Left renal pelvis (tissue), 4 donors: ENCODE results near the gene TMEM18. TPM values are rescaled to one million over a fixed set of nuclear protein-coding genes. Genes with fewer than 3 reads are reported as not detected.
A peak's percentile ranks its signal among the peaks of the same experiment; 100 is the strongest.

Experiments
- DNase-seq, 4 donors: peaks; one replicate each; pipeline ENCODE4 v3.0.0-alpha.2; 2013; ENCODE audit warnings: low read depth in 4 of 4, low spot score in 3 of 4
- polyA plus RNA-seq, 4 donors: library from polyadenylated mRNA; unstranded; fragments of 120-200 nt; gene quantifications; one replicate each; pipeline ENCODE4 v1.2.1, GENCODE V29; 2013; ENCODE audit not compliant: insufficient read length in 4 of 4

TMEM18 gene
- polyA plus RNA-seq, 4 donors: 50.1 to 60.8 (median 56.5) TPM

DNA sequence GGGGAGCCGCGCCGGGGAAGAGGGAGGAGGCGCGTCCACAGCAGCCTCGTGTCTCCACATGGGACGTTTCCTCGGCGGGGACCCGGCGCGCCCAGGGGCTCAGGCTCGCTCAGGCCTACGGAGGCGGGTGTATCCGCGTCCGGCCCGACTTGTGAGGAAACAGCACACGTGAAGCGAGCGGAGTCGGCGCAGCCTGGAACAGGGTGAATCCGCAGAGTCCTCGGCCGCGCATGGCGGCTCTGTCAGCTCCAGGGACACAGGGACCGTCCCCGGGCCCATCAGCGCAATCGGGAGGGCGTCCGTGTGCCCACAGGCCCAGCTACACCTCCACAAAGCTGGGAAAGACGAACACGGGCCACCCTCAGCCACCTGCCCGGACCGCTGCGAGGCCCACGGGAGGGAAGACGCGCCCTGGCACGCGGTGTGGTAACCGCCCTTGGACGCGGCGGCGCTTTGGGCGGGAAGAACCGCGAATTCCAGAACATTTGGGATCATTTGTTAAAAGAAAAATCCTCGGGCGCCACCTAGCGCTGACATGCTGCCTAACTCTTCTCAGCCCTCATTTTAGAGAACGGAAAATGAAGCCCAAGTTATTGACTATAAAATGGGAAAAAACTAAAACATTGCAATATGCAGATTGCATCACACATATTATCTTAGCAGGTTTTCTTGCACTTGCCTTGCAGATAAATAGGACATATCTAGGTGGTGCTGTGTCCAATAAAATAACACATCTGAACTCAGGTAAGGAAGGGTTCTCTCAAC, 40.4 kb downstream of the TMEM18 start:
- peak in 1 of 4 donors; percentile 46 for DNase-seq

DNA sequence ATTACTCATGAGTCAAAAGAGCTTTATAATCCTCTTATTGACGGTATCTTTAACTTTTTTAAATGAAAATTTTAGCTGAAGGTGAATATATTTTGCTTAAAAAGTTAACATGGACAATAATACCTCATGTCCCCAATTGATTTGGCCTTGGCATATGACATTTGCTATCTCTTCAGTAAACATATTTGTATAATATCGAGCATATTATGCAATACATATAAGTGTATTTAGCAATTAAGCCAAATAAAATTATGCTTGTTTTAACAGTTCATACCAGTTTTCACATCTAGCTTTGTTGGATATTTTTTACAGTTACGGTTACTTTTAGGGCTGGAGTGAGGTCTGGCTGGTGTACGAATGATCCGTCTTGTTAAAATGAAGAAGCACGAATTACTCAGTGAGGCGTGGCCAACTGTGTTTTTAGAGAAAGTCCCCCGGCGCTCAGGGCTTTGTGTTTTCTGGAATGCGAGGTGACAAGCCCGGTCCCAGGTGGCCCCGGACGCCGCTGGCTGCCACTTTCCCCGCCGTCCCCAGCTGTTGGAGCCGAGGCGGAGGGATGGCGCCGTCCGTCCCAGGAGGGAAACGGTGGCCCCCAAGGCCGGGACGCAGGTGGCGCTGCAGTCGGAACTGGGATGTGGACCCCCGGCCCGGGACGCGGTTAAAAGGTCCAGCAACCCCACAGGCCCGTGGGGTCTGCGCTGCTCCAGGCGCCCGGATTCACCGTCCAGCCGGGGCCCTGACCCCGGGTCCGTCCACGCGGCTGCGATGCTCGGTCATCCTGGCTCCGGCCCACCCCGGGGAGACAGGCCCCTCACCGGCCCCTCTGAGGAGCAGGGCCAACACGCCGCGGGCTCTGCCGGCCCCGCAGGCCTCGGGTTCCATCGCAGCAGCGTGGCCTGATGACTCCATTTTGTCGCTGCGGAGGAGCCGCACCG, 41.3 kb downstream of the TMEM18 start:
- DNase-seq: no peak

DNA sequence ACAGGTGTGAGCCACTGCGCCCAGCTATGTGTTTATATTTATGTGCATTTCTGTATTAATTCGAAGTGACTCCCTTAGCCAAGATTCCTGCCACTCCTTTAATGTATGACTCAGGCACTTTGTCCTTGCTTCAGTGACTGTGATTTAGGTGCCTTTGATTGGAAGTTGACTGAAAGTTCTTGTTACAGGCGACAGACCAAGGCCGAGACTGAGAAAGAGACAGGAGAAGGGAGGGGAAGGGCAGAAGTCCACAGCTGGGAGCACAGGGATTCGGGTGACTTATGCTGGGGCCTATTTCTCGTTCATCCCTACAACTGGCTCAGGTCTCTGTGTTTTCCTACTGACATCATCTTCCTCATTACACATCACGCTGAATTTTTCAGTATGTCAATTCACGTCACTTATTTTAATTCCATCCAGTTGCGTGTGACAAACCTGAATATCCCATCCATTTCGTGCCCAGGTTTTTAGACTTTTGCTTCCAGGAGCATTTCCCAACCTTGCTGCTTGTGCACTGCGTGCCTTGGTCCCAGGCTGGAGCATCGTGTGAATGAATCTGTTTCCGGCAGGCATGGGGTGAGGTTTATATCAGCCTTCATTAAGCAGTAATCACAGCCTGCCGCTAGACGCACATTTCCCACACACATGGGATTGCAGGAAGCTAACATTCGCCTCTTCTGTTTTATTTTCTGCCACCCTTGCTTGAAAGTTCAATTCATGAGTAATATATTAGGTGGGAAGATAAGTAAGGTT, 42.4 kb downstream of the TMEM18 start:
- peak in 2 of 4 donors; percentile 52 to 71 for DNase-seq

DNA sequence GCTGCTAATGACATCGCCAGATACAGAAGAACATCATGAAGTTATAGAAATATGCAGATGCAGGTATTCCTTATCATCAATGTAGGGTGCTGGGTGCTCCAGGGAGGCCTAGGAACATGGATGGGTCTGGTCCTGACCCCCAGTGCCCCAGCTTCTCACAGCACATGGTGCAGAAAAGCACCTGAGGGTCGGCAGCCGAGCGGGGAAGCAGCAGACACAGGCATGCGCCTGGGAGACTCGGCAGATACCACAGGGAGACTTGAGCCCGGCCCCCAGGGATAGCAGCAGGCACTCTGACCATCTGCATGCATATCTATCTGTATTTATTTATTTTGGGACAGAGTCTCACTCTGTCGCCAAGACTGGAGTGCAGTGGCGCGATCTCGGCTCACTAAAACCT, 43.2 kb downstream of the TMEM18 start:
- DNase-seq: no peak

DNA sequence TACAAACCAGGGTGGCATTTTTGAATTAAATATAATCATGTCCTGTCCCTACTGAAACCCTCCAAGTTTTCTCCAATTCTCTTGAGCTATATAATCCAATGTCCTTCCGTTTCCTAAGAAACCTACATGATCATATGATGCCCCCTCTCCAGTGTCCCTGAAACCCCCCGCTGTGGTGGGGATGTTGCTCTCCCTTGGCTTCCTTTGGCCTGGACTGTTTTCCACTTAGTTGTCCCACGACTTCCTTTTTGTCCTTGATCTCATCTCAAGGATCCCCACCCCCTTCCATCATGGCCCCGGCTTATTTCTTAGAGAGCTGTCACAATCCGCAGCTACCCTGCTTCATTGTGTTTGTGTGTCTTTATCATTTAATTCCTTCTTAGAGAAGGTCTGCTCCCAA, 43.8 kb downstream of the TMEM18 start:
- no peak for DNase-seq

DNA sequence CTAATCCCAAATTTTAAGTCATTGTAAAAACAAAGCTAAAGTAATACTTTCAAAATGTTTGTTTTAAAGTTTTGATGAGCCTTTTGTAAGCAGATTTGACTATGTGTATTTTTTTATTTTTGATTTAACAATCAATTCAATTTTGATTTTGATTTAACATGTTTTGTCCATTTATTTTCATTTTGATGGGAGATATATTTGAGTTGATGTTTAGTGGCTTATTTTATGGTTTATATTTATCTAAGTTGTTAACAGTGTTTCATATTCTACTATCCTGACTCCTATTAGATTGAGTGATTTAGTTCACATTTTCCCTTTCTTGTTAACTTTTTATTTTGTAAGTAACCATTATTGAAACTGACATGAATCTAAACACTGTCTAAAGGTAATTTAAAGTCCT, 44.7 kb downstream of the TMEM18 start:
- DNase-seq: no peak

DNA sequence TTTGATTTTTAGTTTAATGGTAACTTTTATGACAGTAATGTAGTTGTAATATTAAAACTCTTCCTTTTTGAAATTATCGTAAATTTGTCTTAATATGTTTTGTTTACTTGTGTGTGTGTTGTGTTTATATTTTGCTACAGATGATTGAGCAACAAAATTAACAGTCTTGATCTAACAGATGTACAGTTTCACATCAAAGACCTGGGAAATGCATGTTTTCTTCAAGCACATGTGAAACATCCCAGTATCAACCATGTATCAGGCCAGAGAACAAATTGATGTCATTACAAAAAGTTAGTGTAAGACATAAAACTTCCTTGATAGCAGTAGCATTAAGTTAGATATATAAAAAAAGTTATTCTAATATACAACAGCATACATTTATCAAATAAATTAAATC, 45.5 kb downstream of the TMEM18 start:
- DNase-seq: no peak

DNA sequence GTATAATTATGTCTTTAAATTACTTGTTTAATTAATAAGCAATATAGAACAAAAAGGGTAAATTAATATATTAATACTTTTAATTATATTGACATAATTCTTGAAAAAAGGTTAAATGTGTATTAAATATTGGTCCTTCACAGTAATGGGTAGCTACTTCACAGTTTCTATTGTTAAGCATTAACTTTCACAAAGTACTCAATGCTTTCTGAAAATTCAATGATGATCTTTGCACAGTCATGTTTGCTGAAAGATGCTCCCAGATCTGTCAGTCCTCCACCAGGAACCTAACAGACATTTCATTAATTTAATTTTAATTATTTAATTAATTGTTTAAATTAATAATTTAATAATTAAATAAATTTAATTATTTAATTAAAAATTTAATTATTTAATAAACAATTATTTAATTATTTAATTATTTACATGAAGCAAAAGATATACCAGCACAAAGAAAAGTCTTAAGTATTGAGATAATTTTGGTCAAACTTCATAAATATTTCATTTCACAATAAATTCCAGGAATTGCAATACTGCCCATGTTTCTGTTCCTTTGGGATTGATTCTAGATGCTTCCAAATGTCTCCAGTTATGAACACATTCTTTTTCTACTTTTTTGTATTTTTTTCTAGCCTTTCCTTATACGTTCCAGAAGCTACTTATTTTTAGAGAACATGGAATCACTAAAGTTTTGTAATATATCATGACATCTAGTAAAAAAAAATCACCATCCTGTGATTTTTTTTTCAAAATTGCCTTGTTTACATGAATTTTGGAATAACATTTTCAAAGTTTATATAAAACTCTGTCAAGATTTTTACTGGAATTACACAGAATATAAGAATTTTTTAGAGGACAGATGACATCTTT, 46.5 kb downstream of the TMEM18 start:
- DNase-seq: no peak

DNA sequence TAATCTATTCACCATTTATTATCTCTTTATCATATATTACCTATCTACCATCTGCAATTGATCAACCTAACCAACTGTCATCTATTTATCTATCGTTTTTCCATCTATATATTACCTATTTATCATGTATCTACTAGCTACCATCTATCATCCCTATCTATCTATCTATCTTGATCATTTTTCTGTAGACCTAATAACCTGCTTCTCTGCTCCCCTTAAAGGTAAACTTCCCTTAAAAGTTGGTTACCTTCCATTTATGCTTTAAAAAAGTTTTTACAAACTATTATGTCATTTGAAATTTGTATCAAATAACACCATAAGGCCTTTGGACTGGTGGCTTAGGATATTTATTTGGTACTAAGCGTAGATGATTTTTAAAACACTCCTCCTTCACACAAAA, 47.2 kb downstream of the TMEM18 start:
- no peak for DNase-seq

DNA sequence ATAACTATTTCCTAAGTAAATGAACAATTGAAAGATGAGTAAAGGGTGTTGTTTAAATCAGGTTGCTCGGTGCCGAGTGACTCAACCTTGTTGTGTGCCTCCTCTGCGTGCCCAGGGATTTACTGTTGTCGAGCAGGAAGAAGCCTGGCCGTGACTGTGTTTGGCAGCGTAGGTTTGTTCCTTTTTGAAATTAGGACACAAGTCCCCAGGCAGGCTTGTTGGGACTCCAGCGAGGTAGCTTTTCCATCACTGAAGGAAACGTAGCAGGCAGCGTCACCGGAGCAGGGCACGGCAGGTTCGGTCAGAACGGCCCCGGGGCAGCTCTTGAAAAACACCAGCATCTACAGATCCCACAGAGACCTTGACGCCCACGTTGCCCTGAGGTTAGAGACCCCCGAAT, 48.6 kb downstream of the TMEM18 start:
- no peak for DNase-seq

DNA sequence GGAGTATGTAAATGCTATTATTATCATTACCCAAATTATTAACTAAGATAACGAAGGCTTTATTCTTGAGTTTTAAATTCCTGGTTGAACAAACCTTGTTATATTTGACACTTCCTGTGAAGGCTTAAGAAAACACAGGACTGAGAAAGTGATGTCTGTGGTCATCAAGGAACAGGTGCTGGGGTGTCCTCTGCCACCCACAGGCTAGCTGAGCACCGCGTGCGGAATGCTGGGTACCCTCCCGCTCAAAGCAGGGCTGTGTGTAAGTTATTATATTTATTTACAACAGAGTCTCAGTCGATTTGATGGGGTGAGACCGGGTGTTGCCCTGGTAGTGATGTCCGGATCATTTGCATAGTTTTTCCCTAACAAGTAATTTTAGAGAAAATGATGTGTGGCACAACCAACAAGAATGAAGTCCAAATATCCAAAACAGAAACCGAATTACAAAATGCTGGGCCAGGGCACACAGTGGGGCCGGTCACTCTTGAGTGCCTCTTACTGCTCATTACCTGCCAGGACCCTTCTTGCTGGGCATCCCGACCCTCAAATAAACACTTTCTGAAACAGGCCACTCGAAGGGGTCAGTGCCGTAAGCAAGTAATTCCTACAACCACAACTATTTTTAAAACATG, 49.2 kb downstream of the TMEM18 start:
- no peak for DNase-seq

DNA sequence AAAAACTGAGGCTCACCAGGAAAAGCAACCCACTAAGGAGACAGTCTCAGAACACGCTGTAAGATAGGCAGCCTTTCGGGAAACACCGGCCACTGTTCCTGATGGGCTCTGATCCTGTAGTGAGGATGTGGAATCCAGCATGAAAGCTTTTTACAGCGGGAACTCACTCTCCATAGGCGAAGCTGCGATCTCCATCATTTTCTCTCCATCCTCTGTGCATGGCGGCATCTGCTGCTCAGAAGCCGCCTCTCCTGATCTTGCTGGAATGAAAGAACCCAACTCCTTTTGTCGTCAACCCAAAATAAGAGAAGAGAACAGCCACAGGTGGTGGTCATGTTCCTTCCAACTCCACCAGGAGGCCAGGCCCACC, 49.9 kb downstream of the TMEM18 start:
- DNase-seq: no peak

DNA sequence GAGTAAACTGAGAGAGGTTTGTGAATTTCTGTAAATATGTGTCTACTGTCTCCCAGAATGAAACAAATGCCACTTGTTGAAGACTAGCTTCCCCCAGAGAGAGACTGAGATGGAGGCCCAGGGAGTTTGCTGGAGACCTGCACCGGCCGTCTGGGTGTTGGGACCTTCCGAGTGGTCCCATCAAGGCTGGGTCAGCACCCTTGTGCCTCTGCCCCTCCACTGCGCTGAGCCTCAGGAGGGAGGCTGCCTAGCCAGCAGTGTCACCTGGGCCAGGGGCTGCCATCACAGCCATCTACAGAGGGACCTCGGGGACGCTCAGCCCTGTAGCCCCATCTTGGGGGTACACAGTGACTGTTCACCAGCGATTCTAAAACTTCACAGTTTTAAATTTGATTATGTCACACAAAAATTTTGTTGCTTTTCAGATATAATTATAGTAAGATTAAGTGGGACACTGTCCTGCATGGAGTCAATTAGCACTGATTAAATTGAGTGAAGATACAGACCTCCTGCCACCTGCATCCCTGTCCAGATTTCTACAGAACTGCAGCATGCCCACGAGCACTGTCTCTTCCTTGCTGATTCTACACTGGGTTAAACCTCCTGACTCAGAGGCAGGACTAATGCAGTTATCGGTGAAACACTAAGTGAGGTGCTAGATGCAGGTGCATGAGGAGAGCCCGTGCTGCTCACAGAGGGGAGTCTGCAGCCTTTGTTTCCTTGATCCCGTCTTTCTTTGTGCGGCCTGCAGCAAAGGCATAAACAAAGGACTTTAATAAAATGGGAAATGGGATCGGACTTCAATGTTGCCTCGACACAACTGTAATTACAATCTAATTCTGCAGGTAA, 50.5 kb downstream of the TMEM18 start:
- DNase-seq: no peak

DNA sequence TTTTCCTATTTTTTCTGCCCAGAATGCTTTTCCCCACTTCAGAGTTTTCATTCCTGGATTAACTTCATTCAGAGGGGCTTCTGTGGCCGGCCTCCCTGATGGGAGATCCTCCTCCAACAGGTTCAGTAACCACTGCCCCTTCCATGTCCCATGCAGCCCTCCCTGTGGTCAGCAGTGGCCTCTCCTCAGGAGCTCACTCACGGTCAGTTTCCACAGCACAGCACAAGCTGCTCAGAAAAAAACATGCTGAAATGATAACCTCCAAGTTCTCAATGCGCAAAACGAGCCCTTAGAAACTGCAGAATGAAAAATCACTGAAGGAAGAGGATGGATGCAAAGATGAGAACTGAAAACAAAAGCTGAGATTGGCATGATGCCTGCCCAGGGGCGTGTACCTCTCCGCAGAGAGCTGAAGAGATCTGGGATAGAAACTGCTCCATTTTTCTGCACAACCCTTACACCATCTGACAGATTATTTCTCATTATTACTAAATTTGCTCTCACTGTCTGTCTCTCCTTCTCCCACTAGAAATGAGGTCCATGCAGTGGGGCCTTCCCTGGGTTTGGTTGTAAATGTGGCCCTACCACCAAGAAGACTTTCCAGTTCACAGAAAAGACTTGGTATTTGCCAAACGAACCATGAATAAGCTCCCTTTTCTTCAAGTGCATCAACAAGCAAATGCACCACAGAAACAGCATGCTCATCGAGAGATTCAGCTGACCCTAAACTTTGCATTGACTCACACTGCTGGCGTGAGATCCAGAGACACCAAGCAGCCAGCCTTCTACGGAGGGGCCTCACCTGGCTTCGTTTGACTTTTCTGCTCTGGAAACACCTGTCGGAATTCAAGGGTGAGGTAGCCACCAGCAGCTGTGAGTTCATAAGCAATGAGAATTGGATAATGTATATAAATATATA, 51.5 kb downstream of the TMEM18 start:
- no peak for DNase-seq

DNA sequence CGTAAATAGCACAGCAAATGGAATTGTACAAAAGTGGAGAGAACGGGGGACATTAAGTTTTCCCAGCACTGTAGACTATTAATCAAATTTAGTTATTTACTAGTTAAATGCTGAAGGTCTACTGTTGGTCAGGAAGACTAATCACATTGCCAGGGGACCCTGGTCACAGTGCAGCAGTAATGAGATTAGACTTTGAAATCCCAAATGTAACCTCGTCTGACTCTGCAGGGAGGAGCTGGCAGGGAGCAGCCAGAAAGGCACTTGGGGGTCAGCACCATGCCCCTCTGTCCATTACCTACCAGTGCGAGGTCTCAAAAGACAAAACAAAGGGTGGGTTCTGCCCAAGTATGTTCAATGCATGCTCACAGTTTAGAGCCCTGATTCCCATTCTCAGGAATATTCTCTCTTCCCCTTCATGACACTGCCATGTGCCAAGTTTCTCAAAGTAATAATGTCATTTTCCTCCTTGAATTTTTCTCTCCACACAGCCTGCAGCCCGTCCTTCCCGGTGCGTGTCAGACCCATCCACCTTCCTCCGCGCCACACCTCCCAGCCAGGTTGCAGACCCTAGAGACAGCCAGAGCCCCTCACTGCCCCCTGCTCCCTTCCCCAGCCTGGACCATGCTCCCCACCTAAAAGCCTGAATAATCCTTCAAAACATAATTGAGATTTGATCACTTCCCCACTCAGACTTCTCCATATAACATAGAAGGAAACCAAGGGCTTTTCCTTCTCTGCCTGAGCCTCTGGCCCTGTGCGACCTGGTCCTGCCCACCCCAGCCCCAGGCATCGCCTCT, 52.5 kb downstream of the TMEM18 start:
- DNase-seq: no peak

DNA sequence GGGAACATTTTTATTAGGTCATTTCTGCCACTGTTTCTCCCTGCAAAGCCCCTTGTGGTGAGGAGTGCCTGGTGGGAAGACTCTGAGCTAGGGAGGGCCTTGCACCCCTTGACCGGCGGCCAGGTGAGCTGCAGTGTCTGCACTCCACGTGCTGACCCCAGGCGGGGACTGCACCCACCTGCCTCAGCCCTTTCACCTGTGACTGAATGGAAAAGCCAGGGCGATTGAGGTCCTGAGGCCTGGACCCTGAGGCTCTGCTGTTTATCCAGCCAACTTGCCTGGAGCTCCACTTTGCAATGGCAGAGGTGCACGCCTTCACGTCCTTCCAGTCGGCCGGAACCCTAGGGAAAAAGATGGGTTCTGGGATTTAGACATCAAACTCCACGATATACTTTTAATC, 53.1 kb downstream of the TMEM18 start:
- DNase-seq: no peak
